Adipose tissue (tissue), 3 donors: ENCODE data around the gene KAT14. TPM values are rescaled to one million over a fixed set of nuclear protein-coding genes. Genes with fewer than 3 reads are reported as not detected.
"Not testable (repeated sequence)": the region's sequence is repeated elsewhere in the genome, so short reads cannot be mapped to it uniquely, and the experiment has no call there.

ENCODE experiments used
- H3K27ac ChIP-seq: one replicate; pipeline ENCODE4 v1.5.1; 2013; ENCODE audit warnings: low read depth, low read length
- WGBS, 3 donors: extraction: QIAGEN DNeasy Blood & Tissue Kit; methylation state at CpG; one replicate each; pipeline ENCODE4 v1.1.7; 2013; 5-methylcytosine and 5-hydroxymethylcytosine counted together
- polyA plus RNA-seq, 3 donors: library from polyadenylated mRNA; stranded (reverse); fragments of 200-250 nt; gene quantifications; one replicate each; pipeline ENCODE4 v1.2.3, GENCODE V29; 2013
- donor health status: healthy with polysubstance abuse.
- donor health status: Bipolar disorder and iron deficiency.
- donor health status: healthy.

The KAT14 gene
- polyA plus RNA-seq, 3 donors = 5.9 to 7.6 (median 6.4) TPM

DNA sequence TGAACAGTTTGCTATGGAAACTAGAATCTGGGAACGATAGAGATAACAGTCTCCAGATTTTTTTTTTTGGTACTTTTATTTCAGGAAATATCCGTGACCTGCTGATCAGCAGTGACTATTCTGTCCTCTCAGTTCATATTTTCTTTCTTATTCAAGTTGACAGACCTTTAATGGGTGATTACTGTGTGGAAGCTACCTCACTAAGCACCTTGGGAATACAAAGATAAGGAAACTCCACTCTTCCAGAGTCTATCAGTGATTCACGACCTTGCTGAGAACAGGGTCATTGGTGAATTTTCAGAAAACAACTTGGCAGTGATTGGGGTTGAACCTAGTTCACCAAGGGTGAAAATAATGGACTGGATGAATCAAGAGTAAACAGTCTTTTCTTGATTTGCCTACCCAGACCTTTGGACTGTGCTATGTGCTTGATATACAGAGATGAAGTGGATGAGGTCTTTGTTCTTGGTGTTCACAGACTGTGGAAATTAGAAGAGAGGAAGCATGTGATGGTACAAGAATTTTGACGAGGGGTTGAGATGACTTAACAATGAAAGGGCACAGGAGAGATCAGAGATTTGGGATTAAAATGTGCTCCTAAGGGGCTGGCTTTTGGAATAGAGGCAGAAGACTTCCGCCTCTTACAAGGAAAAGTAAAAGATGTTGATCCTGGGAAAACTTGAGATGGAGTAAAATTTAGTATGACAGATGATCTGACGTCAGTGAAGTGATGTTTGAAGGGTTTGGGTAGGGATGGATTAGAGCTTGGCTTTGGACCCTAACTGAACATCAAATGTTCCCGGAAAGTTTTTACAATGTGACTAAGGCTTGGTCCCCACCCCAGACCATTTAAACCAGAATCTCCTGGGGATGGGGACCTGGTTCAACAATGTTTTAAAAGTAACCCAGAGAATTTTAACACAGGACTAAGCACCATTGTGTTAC, 1.2 kb downstream of the KAT14 start:
- H3K27ac ChIP-seq = no peak overlapping the region
- WGBS, 3 donors = 31 to 41% (median 37%) methylated on average over 7 of the region's 7 CpGs

DNA sequence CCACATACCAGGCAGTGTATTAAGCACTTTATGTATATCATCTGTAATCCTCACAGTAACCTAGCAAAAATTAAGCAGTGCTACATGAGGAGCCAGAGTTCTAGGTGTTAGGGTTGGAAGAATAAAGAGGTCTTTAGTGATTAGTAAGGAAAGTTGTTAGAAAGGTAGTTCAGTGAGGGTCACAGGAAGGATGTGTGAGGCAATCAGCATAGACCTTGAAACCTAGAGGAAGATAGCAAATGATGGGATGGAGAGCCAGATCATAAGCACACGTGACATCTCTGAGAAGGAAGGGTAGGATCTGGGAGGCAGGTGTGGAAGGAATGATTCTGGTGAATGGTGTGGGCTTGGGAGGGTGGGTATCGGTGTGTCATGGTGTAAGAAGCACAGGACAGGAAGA, 2.2 kb downstream of the KAT14 start:
- no peak overlapping the region for H3K27ac ChIP-seq
- 67 to 83% (median 74%) methylated on average over 2 of the region's 2 CpGs for WGBS, 3 donors

DNA sequence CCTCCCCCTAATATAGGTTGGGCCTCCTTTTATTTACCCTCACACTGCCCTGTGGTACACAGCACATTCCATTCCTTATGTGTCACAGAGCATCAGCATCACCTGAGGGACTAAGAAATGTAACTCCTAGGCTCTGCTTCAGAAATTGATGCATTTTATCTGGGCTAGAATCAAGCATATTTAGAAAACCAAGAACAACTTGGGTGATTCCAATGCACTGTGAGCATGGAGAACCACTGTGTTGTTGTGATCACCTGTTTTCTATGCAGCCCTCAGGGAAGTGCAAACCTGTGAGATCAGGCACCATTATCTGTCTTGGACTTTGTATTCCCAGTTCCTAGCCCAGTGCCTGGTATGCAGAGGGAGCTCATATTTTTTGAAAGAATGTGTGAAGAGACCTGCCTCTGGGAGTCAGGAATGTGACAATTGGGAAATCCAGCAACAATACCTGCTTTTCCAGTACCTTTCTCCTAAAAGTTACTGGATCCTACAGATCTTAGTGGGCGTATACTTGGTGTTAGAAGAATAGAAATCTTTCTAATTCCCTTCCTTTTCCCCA, 7.0 kb downstream of the KAT14 start:
- H3K27ac ChIP-seq = no peak overlapping the region
- 90 to 100% (median 93%) methylated on average over 1 of the region's 1 CpG for WGBS, 3 donors

DNA sequence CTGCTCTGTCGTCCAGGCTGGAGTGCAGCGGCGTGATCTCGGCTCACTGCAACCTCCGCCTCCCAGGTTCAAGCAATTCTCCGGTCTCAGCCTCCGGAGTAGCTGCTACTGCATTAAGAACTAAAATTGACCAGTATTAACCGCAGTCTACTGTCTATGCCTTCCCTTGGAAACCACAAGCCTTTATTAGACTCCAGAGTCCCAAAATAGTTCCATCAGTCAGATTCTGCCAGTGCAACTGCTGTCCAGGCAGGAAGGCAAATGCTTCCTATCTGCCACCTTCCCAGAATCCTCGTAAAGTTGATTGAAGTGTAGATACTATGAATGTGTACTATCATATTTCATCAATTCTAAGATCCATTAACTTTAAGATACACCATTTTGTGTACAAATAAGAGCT, 16.7 kb downstream of the KAT14 start:
- H3K27ac ChIP-seq = no peak overlapping the region
- 97 to 99% (median 98%) methylated on average over 9 of the region's 9 CpGs for WGBS, 3 donors

DNA sequence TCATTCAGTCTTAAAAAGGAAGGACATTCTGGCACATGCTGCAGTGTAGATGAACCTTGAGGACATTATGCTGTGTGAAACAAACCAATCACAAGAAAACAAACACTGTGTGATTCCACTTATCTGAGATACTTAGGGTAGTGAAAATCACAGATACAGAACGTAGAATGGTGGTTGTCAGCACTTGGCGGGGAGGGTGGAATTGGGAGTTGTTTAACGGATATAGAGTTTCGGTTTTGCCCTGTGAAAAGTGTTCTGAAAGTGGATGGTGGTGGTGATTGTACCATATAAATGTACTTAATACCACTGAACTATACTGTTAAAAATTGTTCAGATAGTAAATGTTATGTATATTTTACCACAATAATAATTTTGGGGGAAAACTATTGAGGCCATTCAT, 18.4 kb downstream of the KAT14 start:
- 90 to 98% (median 96%) methylated on average over 4 of the region's 4 CpGs for WGBS, 3 donors
- no peak overlapping the region for H3K27ac ChIP-seq

DNA sequence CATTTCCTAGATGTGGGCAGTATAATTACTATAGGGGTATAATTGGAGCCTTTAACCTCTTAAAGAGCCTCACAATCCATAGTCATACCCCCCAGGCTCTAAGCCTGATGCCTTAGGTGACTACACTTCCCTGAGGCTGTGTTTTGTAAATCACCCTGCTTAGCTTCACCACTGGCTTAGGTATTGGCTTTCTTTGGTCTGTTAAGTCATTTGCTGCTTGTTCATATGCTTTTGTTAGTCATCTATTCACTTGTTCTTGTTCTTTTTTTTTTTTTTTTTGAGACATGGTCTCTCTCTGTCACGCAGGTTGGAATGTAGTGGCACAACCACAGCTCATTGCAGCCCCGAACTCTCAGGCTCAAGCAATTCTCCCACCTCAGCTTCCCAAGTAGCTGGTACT, 26.7 kb downstream of the KAT14 start:
- WGBS, 3 donors = 92 to 98% (median 95%) methylated on average over 2 of the region's 2 CpGs
- no peak overlapping the region for H3K27ac ChIP-seq

DNA sequence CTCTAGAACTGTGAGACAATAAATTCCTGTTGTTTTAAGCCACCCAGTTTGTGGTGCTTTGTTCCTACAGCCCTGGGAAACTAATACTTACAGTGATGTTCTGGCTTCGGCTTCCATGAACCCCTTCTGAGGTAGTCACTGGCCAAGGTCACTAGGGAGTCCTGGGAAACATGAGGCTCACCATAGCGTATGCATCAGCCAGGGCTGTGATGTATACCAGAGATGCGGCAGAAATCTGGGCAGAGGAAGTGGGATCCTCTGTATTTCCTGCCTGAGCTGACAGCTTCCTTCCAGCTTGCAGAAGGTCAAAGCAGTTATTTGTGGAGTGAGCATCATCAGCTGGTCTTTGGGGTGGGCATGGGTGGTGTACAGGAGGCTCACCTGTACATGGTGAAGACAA, 27.9 kb downstream of the KAT14 start:
- no peak overlapping the region for H3K27ac ChIP-seq
- WGBS, 3 donors = 54 to 77% (median 56%) methylated on average over 3 of the region's 3 CpGs

DNA sequence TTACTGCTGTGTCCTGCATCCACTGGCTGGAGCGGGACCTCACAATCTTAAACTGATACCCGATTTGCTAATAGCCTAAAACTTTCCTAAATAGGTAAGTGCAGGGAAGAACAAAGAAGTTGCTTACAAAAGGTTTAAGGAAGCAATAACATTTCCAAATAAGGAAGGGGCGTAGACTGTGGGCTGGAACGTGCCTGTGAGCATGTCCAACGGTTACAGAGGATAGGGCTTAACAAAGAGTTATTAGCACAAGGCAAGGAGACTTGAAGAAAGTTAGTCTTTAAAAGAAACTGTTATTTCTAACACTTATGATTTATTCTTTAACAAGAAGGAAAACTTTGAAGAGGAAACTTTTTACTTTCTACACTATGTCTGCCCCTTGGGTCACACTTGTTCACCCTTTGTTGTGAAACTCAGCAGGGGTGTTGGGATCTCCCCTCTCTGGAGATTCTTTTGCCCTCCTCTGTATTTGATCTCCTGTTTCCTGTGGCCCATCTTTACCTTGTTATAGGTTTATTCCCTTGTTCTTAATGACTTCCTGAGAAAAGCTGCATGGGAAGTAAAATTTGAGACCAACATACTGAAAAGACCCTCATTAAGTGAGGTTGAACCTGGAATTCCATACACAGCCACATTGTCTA, 28.7 kb downstream of the KAT14 start:
- WGBS, 3 donors = 59 to 73% (median 60%) methylated on average over 5 of the region's 5 CpGs
- no peak overlapping the region for H3K27ac ChIP-seq

DNA sequence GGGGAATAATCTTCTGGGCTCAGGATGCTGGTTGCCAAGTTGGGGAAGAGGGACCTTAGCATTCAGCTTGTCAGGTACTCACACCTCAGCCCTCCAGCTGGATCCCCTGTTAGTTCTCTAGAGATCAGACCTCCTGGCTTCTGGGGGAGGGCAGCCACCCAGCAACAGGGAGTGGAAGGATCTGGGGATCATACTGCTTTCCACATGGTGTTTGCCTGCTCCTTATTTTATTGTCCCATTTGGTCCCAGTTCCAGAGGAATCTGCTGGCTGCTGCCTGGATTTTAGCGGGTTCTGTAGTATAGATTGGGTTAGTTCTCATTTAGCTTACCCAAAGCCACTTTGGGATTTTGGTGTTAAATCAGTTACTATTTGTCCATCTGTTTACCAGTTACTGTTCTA, 29.3 kb downstream of the KAT14 start:
- 78 to 94% (median 90%) methylated on average over 1 of the region's 1 CpG for WGBS, 3 donors
- H3K27ac ChIP-seq = no peak overlapping the region

DNA sequence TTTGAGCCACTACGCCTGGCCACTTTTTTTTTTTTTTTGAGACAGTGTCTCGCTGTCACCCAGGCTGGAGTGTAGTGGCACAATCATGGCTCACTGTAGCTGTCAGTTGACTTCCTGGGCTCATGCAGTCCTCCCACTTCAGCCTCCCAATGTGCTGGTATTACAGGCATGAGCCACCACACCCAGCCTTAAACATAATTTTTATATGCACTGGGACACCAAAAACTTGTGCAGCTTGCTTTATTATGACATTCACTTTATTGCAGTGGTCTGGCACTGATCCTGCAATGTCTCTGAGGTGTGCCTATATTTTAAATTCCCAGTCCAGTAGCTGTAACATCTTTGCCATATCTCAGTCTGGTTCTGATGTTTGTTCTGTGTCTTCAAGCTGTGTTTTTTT, 34.7 kb downstream of the KAT14 start:
- H3K27ac ChIP-seq = no peak overlapping the region
- WGBS, 3 donors = 94 to 100% (median 100%) methylated on average over 2 of the region's 2 CpGs

DNA sequence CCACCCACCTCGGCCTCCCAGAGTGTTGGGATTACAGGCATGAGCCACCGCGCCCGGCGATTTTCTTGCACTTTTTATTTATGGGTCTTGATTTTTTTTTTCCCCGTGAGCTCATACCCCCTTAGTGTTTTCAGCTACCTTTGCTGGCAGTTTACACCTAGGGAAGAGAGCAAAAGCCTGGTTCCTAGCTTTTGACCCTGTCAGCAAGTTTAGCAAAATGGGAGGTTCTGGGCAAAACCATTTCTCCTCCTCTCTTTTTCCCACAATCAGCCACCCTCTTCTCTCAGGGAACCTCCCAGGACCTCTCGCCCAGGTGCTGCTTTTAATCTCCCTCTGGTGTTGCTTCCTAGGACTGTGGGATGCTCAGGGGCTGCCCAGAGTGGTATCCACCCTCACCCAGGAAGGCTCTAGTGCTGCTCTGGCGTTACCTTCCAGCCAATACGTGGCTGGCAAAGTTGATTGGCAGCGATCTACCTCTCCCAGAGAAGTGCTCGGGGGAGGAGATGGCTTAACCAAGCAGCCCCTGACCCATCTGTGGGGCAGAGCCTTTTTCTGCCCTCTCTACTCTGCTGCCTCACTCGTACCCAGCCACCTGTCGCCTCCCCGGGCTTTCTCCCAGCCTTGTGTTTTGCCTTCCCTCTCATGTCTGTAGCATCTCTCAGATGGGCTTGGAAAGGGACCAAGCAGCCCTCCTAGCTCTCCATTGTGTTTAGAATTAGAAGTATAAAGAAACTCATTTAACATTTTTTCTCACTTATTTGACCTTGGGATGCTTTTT, 37.4 kb downstream of the KAT14 start:
- WGBS, 3 donors = 96 to 97% (median 97%) methylated on average over 14 of the region's 14 CpGs
- H3K27ac ChIP-seq = no peak overlapping the region

DNA sequence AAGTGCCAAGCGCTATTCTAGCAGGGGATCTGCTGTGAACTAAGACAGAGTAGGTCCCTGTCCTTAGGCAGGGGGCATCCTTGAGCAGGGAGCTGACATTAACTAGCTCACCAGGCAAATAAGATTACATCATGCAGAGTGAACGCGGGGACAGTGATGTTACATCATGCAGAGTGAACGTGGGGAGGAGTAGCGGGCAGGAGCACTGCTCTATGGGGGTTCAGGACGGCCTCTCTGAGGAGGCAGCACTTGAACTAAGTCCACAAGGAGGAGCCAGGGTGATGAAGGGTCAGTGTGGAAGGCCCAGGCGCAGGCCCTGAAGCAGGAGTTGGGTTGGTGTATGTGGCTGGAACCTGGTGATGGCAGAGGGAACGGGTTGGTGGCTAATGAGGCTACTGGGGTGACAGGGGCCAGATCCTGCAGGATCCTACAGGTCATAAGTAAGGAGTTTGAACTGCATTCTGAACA, 38.7 kb downstream of the KAT14 start:
- H3K27ac ChIP-seq = no peak overlapping the region
- 82 to 89% (median 87%) methylated on average over 7 to 8 of the region's 8 CpGs for WGBS, 3 donors

DNA sequence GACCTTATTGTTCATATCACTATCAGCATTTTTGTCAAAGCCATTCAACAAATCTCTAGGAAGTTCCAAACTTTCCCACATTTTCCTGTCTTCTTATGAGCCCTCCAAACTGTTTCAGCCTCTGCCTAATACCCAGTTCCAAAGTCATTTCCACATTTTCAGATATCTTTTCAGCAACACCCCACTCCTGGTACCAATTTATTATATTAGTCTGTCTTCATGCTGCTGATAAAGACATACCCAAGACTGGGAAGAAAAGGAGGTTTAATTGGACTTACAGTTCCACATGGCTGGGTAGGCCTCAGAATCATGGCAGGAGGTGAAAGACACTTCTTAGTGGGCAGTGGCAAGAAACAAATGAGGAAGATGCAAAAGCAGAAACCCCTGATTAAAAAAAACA, 42.7 kb downstream of the KAT14 start:
- H3K27ac ChIP-seq = not testable (repeated sequence)

DNA sequence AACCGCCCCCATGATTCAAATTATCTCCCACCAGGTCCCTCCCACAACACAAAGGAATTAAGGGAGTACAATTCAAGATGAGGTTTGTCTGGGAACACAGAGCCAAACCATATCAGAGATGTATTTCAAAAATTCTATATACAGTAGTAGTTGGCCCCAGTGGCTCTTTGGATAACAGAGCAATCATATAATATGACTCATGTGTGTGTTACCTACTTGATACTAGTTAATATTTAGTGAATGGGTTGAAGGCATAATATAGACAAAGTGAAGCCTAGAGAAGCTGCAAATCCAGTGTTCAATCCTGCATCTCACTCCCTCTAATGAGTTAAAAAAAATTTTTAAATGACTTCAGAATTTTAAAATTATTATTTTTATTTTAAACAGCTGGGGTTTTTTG, 43.2 kb downstream of the KAT14 start:
- no peak overlapping the region for H3K27ac ChIP-seq
- 43 to 98% (median 94%) methylated on average over 1 of the region's 1 CpG for WGBS, 3 donors

DNA sequence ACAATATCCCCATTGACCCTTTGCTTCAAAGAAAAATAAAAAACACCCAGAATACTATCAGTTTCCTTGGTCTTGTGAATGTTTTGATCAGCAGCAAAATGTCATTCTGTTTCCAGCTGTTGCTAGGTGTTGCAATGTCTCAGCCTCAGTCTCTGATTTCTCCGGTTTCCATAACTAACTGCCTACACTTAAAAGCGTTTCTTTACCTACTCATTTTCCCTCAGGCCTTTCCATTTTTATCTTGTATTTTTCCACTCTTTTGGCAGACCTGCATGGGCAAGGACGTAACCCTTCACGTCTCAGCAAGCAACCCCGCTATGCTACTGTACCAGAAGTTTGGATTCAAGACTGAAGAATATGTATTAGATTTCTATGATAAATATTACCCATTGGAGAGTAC, 49.4 kb downstream of the KAT14 start:
- 91 to 93% (median 92%) methylated on average over 5 of the region's 5 CpGs for WGBS, 3 donors
- H3K27ac ChIP-seq = no peak overlapping the region

DNA sequence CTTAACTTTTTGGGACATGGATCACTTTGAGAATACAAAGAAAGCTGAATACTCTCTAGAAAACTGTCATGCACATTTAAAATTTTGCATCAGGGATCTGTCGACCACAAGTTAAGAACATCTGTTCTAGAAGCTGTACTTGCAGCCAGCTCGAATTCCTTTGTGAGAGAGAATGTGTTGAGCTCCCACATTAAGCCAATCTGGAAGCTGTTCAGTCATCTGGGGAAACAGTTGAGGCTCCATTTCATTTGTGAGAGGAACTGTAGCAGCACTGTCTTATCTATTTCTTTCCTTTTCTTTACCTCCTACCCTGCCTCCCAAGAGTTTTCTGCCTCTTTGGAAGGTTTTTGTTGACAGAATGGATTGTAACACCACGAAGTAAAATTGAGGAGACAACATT, 50.8 kb downstream of the KAT14 start:
- H3K27ac ChIP-seq = no peak overlapping the region
- 58 to 62% (median 58%) methylated on average over 3 of the region's 3 CpGs for WGBS, 3 donors

DNA sequence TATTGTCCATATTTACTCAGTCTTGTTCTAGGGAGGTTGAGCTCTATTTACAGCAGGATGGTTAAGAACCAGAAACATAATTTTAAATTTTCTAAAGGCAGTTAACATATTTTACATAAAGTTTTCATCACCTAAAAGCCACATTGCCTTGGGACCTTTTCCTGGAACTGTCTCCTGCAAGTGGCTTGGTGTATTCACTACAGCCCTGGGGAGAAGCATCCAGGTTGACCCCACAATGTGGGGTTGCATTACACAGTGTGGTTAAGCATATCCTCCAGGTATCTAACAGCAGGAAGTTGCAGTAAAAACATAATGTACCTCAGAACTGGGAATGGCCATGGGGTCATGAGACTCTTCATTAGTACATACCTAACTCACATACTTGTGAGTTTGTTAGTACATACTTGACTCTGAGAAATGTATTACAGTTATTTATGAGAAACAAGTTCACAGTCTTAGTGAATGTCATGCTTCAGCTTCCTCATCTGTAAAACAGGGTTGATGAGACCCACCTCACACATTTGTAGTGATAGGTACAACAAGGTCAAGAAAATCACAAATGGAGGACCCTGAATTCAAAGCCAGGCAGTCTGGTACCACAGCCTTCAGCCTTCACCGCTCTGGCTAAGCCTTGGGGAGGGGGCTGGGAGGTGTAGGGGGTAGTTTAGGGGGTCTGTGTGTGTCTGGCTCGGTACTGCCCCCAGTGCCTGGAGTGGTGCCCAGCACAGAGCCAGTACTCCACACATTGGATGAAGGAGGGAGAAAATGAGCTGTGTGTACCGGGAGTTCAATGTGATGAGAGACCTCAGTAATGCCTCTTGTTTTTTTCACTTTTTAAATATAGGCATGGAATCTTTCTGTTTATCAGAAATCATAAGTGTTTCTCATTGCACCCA, 52.9 kb downstream of the KAT14 start:
- H3K27ac ChIP-seq = no peak overlapping the region
- WGBS, 3 donors = 81 to 86% (median 81%) methylated on average over 3 of the region's 3 CpGs

DNA sequence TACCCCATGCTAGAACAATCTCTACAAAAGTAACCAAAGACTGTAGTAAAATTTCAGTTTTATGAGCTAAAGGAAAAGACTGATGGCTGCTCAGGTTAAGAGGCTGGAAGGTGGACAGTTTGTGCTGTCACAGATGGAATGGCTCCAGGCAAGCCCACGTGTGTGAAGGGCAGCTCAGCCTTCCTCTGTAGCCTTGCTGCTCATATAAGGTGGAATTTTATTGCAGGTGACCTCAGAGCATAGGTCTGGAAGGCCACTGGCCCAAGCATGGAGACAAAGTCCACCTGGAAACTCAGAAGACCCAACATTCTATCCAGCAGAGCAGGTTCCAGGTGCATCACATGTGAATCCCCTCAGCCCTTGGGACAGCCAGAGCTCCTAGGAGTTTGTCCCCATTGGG, 53.6 kb downstream of the KAT14 start:
- 55 to 73% (median 62%) methylated on average over 1 of the region's 1 CpG for WGBS, 3 donors
- no peak overlapping the region for H3K27ac ChIP-seq
